ENCODE measurements around the gene NFATC3. TPM values are rescaled to one million over a fixed set of nuclear protein-coding genes. Genes with fewer than 3 reads are reported as not detected.

The NFATC3 gene
- total RNA-seq, 1 experiment from 2014 or later = 33.0 TPM

DNA sequence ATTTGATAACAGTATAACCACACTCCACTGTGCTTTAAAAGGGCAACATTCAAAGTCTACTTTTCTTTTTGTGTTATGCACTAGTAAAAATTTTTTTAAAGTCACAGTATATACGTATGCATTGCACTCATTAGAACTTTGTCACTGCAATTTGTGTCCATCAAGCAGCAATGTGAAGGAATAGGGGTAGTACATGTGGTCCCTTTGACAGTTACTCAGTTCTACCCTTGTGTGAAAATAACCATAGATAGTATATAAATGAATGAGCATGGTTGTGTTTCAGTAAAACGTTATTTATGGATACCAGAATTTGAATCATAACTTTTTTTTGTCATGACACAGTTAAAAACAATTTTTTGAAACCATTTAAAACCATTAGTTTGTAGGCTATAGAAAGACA is 30.7 kb downstream of the NFATC3 start:
- no peak overlapping the region for H2BK120ac ChIP-seq (ENCODE audit: low read depth, low read length, poor library complexity, severe bottlenecking)
- H3K36me3 Mint-ChIP-seq (ENCODE audit: insufficient read depth in 1 of 3, low read depth in 3 of 3) = peaks cover under 1 to 7% (median 4%) of the 10 kb centered on the region in 3 experiments; a peak in 5 of 7 replicates
- H2BK12ac ChIP-seq (ENCODE audit: insufficient read length, low read depth, low read length) = no peak overlapping the region
- no peak overlapping the region for H3K27ac ChIP-seq (ENCODE audit: insufficient read length, low read depth, low read length)
- no CpG with 5 or more reads among the region's 2 CpGs for WGBS (ENCODE audit: extremely low coverage, insufficient read length, low lambda C conversion rate)
- peaks cover 5 to 6% of the 10 kb centered on the region in 2 experiments; a peak in 4 of 5 replicates for H3K9me3 Mint-ChIP-seq
- no peak overlapping the region for H4K8ac ChIP-seq (replicated peaks; ENCODE audit: insufficient read length, low read depth, low read length)
- H3K18ac ChIP-seq (ENCODE audit: insufficient read length, low read depth, low read length) = no peak overlapping the region
- H3K4me2 ChIP-seq (ENCODE audit: insufficient read depth, insufficient read length, low read length) = no peak overlapping the region
- H4K91ac ChIP-seq (ENCODE audit: insufficient read length, low read depth, low read length) = no peak overlapping the region
- no peak overlapping the region for H3K27ac Mint-ChIP-seq
- H3K27me3 ChIP-seq (ENCODE audit: insufficient read depth, low read length) = no peaks in the 10 kb centered on the region; the same call in 1 of the 2 replicates
- TF ChIP-seq, protein P1, sequence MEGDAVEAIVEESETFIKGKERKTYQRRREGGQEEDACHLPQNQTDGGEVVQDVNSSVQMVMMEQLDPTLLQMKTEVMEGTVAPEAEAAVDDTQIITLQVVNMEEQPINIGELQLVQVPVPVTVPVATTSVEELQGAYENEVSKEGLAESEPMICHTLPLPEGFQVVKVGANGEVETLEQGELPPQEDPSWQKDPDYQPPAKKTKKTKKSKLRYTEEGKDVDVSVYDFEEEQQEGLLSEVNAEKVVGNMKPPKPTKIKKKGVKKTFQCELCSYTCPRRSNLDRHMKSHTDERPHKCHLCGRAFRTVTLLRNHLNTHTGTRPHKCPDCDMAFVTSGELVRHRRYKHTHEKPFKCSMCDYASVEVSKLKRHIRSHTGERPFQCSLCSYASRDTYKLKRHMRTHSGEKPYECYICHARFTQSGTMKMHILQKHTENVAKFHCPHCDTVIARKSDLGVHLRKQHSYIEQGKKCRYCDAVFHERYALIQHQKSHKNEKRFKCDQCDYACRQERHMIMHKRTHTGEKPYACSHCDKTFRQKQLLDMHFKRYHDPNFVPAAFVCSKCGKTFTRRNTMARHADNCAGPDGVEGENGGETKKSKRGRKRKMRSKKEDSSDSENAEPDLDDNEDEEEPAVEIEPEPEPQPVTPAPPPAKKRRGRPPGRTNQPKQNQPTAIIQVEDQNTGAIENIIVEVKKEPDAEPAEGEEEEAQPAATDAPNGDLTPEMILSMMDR (conservative IDR thresholded peaks at IDR 0.05) = no peak
- H3K79me2 ChIP-seq (ENCODE audit: insufficient read depth, low read length) = peaks cover 7% of the 10 kb centered on the region; the same call in 1 of the 2 replicates
- H3K79me1 ChIP-seq (ENCODE audit: insufficient read depth, low read depth, low read length, poor library complexity, severe bottlenecking) = peaks cover 9% of the 10 kb centered on the region
- no peaks in the 10 kb centered on the region for H3K27me3 Mint-ChIP-seq (ENCODE audit: low read depth)
- no peak overlapping the region for H4K5ac ChIP-seq (ENCODE audit: insufficient read length, low read depth, low read length)
- no peaks in the 10 kb centered on the region for H4K20me1 ChIP-seq (ENCODE audit: control insufficient read depth, insufficient read depth, insufficient read length)
- no peak for DNase-seq
- no peak overlapping the region for H3K56ac ChIP-seq (ENCODE audit: insufficient read length, low read depth, low read length)
- H3K23me2 ChIP-seq (ENCODE audit: insufficient read length, low read depth, low read length, poor library complexity, severe bottlenecking) = no peaks in the 10 kb centered on the region
- no peak overlapping the region for H2AFZ ChIP-seq (ENCODE audit: low read length)
- no peak overlapping the region for H3K14ac ChIP-seq (ENCODE audit: insufficient read depth, low read length)
- H3K9ac ChIP-seq (ENCODE audit: extremely low read depth, insufficient read length, low read length) = no peak overlapping the region
- H3T11ph ChIP-seq (ENCODE audit: low read length) = no peak overlapping the region
- H3K9me3 ChIP-seq (ENCODE audit: control insufficient read depth, low read depth, low read length) = no peaks in the 10 kb centered on the region
- peaks cover 4 to 5% of the 10 kb centered on the region in 2 experiments; a peak in 2 of 4 replicates for H3K4me1 Mint-ChIP-seq
- H2BK5ac ChIP-seq (ENCODE audit: insufficient read length, low read length) = no peak overlapping the region
- H3K23ac ChIP-seq (ENCODE audit: insufficient read length, low read depth, low read length) = no peak overlapping the region
- no peak overlapping the region for H3K4ac ChIP-seq (ENCODE audit: low read depth, low read length)
- no peak overlapping the region for H2AK5ac ChIP-seq (ENCODE audit: insufficient read length, low read length)
- H3K4me1 ChIP-seq (ENCODE audit: insufficient read depth, low read length) = no peaks in the 10 kb centered on the region; the same call in 1 of the 2 replicates
- no peak overlapping the region for H2BK15ac ChIP-seq (ENCODE audit: low read depth, low read length)
- no peak overlapping the region for H3K4me3 Mint-ChIP-seq
- H2BK20ac ChIP-seq (ENCODE audit: low read depth, low read length, poor library complexity, severe bottlenecking) = no peak overlapping the region
